ENCODE measurements around the gene CNN2.

The CNN2 gene

DNA sequence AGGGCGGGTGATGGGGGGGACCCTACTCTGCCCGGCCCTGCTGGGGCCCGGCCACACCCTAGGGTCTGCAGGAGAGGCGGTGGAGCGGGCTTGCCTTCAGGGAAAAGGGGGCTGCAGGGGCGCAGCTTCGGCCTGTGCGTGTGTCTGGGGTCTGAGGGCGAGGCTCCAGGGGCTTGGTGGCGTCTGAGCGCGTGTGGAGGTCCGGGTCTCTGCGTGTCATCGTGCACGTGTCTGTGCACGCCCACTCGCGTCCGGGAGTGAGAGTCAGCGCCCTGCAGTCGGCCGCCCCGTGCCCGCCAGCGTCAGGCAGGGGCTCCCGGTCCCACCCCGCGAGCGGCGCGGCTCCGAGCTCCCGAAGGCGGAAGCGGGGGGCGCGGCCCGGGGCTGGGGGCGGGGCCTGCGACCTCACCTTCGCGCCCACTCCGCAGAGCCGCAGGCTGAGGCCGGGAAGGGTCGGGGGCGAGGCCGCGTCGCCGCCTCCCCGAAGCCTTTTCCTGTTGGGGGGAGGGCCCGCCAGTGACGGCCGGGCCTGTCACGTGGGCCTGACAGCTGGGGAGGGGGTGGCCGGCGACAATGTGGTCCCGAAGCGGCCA, 40.4 kb downstream of the CNN2 start, which contains the start of gene ARHGAP45:
Gene ARHGAP45, plus strand, starts transcription at position 420 of the 593 bp plus-strand sequence. CDS start 239 bp downstream, outside the sequence.
- H3K4me3 ChIP-seq (ENCODE audit: low read length) = peak within 1 kb of the TSS; percentile 19
- TF ChIP-seq, protein P1, sequence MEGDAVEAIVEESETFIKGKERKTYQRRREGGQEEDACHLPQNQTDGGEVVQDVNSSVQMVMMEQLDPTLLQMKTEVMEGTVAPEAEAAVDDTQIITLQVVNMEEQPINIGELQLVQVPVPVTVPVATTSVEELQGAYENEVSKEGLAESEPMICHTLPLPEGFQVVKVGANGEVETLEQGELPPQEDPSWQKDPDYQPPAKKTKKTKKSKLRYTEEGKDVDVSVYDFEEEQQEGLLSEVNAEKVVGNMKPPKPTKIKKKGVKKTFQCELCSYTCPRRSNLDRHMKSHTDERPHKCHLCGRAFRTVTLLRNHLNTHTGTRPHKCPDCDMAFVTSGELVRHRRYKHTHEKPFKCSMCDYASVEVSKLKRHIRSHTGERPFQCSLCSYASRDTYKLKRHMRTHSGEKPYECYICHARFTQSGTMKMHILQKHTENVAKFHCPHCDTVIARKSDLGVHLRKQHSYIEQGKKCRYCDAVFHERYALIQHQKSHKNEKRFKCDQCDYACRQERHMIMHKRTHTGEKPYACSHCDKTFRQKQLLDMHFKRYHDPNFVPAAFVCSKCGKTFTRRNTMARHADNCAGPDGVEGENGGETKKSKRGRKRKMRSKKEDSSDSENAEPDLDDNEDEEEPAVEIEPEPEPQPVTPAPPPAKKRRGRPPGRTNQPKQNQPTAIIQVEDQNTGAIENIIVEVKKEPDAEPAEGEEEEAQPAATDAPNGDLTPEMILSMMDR (conservative IDR thresholded peaks at IDR 0.05; ENCODE audit: low read depth, low read length) = no peak
- DNase-seq (ENCODE audit: low read depth) = no peak

DNA sequence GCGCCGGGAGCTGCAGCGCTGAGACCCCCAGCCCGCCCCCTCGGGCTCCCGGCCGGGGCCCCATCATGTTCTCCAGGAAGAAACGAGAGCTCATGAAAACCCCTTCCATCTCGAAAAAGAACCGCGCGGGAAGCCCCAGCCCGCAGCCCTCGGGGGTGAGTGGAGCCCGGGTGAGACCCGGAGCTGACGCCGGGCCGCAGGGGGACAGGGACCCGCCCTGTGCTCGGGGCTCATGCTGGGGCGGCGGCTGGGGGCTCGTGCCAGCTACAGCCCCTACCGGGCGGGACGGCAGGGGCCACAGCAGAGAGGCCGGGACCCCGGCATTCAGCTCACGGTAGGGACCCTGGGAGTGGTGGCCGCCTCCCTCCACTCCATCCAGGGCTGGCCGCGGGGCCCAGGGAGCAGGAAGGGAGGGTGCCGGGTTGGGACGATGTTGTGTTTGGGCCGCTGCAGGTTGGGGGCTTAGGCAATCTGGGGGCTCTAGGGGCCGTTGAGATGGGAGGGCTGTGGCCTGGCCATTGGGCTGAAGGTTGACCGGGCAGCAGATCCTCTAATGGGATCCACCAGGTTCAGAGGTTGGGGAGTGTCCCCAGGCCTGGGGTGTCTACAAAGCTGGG, 41.0 kb downstream of the CNN2 start:
- peak overlapping the region; percentile 19 for H3K4me3 ChIP-seq (ENCODE audit: low read length)
- DNase-seq (ENCODE audit: low read depth) = no peak
- TF ChIP-seq, protein P1 (conservative IDR thresholded peaks at IDR 0.05; ENCODE audit: low read depth, low read length) = no peak

DNA sequence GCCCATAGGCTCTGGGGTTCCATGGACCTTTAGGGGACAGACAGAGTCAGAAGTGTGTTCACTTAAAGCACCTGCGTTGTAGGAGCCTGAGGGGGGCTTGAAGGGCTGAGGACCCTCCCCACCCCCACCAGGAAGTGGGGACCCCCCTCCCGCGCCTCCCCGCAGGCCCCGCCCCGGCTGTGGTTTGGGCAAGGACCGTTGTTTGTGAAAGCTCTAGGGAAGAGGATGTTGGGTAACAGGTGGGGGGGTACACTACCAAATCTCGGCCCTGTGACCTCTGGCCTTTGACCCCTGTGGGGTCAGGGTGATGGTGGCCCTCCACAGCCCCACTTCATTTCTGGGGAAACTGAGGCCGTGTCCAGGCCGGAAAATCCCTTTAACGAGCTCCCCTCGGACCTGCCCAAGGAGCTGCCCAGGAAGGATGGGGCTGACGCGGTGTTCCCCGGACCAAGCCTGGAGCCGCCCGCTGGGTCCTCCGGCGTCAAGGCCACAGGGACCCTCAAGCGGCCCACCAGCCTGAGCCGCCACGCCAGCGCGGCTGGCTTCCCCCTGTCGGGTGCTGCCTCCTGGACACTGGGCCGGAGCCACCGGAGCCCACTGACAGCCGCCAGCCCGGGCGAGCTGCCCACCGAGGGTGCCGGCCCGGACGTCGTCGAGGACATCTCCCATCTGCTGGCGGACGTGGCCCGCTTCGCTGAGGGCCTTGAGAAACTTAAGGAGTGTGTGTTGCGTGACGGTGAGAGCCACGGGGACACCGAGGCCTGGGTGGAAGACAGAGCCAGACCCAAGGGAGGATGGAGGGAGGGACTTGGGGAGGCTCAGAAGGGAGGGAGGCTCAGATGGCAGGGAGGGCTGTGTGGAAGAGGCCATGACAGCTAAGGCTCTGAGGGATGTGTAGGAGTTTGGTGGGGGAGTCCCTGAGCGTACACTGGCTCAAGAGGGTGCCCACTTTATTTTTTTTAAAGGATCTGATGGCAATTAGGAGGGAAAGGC, 41.9 kb downstream of the CNN2 start:
- no peak for DNase-seq (ENCODE audit: low read depth)
- TF ChIP-seq, protein P1 (conservative IDR thresholded peaks at IDR 0.05; ENCODE audit: low read depth, low read length) = no peak
- no peak overlapping the region for H3K4me3 ChIP-seq (ENCODE audit: low read length)

DNA sequence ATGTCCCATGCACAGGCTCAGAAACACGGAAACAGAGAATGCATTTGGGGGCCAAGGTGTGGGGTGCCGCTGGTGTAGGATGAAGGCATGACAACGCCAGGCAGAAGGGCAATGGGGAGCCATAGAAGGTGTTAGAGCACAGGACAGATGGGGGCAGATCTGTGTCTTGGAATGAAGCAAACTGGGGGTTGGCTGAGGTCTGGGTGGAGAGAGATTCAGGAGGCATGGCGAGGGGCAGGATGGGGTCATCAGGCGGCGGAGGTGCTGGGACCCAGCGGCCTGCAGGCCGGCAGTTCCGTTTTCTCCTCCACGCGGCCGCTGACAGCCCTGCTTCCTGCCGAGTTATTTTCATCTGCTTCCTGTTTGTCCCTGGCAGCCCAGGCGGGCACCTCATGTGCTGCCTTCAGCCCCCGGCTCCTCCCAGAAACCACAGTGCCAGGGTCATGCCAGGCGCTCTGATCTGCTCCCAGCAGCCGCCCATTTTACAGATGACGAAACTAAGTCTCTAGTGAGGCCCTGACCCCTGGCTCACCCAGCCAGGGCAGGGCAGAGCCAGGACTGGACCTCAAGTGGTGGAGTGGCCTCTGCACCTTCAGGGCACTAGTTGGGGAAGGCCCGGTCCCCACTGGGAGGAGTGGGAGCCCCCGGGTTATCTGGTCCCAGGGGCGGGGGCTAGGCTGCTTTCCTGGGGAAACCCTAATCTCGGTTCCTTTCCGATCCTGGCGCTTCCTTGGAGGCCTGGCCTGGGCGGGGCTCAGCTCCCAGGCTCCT, 42.8 kb downstream of the CNN2 start:
- no peak for DNase-seq (ENCODE audit: low read depth)
- TF ChIP-seq, protein P1 (conservative IDR thresholded peaks at IDR 0.05; ENCODE audit: low read depth, low read length) = no peak
- no peak overlapping the region for H3K4me3 ChIP-seq (ENCODE audit: low read length)

DNA sequence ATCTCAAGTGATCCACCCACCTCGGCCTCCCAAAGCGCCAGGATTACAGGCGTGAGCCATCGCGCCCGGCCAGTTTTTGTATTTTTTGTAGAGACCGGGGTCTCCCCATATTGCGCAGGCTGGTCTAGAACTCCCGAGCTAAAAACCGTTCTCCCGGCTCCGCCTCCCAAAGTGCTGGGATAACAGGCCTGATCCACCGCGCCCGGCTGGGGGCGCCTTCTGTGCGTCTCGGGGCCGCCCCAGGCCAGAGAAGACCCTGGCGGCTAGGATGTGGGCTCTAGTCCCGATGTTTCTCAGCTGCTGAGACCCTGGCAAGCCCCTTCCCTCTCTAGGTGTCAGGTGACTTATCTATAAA, 44.1 kb downstream of the CNN2 start:
- H3K4me3 ChIP-seq (ENCODE audit: low read length) = no peak overlapping the region
- DNase-seq (ENCODE audit: low read depth) = no peak
- TF ChIP-seq, protein P1 (conservative IDR thresholded peaks at IDR 0.05; ENCODE audit: low read depth, low read length) = peak; percentile 28

DNA sequence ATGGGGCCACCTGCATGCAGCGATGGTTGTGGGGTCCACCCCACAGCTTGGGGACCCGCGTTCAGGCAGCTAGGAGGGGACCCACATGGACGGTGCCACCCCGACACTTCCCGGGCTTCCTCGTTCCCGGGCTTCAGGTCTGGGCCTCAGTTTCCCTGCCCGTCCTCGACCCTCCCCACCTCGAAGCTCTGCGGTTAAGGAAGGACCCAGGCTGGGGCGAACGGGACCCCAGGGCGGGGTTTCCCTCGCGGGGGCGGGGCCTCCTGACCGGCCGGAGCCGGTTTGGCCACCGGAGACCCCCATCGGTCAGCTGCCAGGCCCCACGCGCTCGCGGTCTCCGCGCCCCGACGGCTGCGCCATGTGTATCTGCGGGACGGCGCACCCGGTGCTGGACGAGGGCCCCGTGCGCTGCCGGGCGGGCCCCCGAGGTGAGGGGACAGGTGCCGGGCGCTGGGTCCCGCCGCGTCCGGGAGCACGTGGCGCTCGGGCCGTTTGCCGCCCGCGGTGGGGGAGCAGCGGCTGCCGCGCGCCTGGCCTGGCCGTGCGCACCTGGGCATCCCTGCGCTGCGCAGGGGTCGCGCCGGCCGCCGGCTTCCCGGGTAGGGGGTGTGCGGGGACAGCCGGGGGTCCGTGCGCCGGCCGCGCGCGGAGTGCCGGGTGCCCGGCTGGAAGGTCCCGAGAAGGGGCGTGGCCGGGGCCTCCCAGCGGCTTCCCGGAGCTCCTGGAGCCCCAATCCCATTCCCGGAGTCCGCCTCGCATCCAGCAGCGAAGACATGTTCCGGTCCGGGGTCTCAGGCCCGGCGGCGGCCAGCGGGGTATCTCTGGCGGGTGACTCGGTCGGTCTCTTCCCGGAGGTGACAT, 44.8 kb downstream of the CNN2 start:
- TF ChIP-seq, protein P1 (conservative IDR thresholded peaks at IDR 0.05; ENCODE audit: low read depth, low read length) = no peak
- DNase-seq (ENCODE audit: low read depth) = no peak
- H3K4me3 ChIP-seq (ENCODE audit: low read length) = no peak overlapping the region

Data from retinal pigment epithelial cell (primary cell).